ENCODE results near the gene LYZL6. TPM values are rescaled to one million over a fixed set of nuclear protein-coding genes. Genes with fewer than 3 reads are reported as not detected.

LYZL6 gene
- total RNA-seq, 1 donor: not detected

GRCh38 chr17:35889818-35890773 lies 53.4 kb downstream of the LYZL6 start:
- peak; percentile 58 for DNase-seq (ENCODE audit: low read depth)

GRCh38 chr17:35889241-35889640 lies 54.3 kb downstream of the LYZL6 start:
- no peak for DNase-seq (ENCODE audit: low read depth)
- TF ChIP-seq CTCF (IDR thresholded peaks at IDR 0.05; ENCODE audit: insufficient read depth, low read depth, low read length): no peak
- H3K4me3 ChIP-seq (ENCODE audit: low read depth, low read length): no peak overlapping the region

More at GRCh38 chr17:35889818-35890773, 53.4 kb downstream of the LYZL6 start:
- TF ChIP-seq CTCF (IDR thresholded peaks at IDR 0.05; ENCODE audit: insufficient read depth, low read depth, low read length): no peak
- H3K4me3 ChIP-seq (ENCODE audit: low read depth, low read length): no peak overlapping the region

Small RNA genes within 50 kb of the gene (small RNA-seq; reads per million reads assigned to genes)
- gene RF00100: 298 reads per million, percentile 98 among the genes with 10 or more reads in this experiment

Other genes starting within 250 kb of the LYZL6 start
- 6.4 and 12.1 TPM in 2 replicates for gene RASL10B, start 212.1 kb downstream of the LYZL6 start, total RNA-seq
- not detected in 2 replicates for gene GAS2L2, start 190.5 kb downstream of the LYZL6 start, total RNA-seq
- not detected in 2 replicates for gene C17orf50, start 182.8 kb downstream of the LYZL6 start, total RNA-seq
- gene MMP28, start 148.1 kb downstream of the LYZL6 start, total RNA-seq: under 0.01 TPM in 2 replicates
- 47.1 and 55.4 TPM in 2 replicates for gene TAF15, start 134.2 kb downstream of the LYZL6 start, total RNA-seq
- gene HEATR9, start 74.8 kb downstream of the LYZL6 start, total RNA-seq: not detected in 2 replicates
- under 0.01 TPM in 1 of 2 replicates, not detected in the other for gene CCL5, start 63.4 kb downstream of the LYZL6 start, total RNA-seq
- 0.32 and 0.43 TPM in 2 replicates for gene RDM1, start 12.9 kb downstream of the LYZL6 start, total RNA-seq
- not detected in 2 replicates for gene CCL16, start 37.8 kb upstream of the LYZL6 start, total RNA-seq
- not detected in 2 replicates for gene CCL14, start 43.0 kb upstream of the LYZL6 start, total RNA-seq
- gene CCL15, start 57.8 kb upstream of the LYZL6 start, total RNA-seq: not detected in 2 replicates
- not detected in 2 replicates for gene CCL23, start 74.3 kb upstream of the LYZL6 start, total RNA-seq
- gene CCL18, start 120.6 kb upstream of the LYZL6 start, total RNA-seq: under 0.01 TPM in 1 of 2 replicates, not detected in the other
- not detected in 2 replicates for gene CCL3, start 146.4 kb upstream of the LYZL6 start, total RNA-seq
- gene CCL4, start 160.1 kb upstream of the LYZL6 start, total RNA-seq: not detected in 2 replicates
- 0.43 TPM in 1 of 2 replicates, not detected in the other for gene TBC1D3B, start 232.9 kb upstream of the LYZL6 start, total RNA-seq

Measured in fibroblast of villous mesenchyme (primary cell).